SU-DHL-6 (cell line): ENCODE data around the gene KLHDC8A.

Experiments used
- H2AFZ ChIP-seq: fragments of 200-600 bp; sonication (generic); 2 replicates; pipeline ENCODE4 v1.6.1; 2014; ENCODE audit warnings: low read depth, mild to moderate bottlenecking, moderate library complexity, mixed read lengths, antibody characterized with exemption, low read length; ENCODE audit not compliant: severe bottlenecking
- H3F3A ChIP-seq: fragments of 200-600 bp; shearing (Covaris generic); 2 replicates; pipeline ENCODE4 v1.6.0; 2016; ENCODE audit warnings: antibody characterized with exemption, mild to moderate bottlenecking; ENCODE audit not compliant: insufficient read depth
- H3K27ac ChIP-seq: fragments of 200-600 bp; sonication (generic); 2 replicates; pipeline ENCODE4 v1.5.1; 2016; ENCODE audit warnings: low read depth, mild to moderate bottlenecking, low read length, moderate library complexity, mixed read lengths
- H3K27me3 ChIP-seq: fragments of 200-600 bp; sonication (generic), shearing (Covaris generic); 2 replicates; pipeline ENCODE4 v1.6.0; 2014; ENCODE audit warnings: mild to moderate bottlenecking, low read length
- H3K36me3 ChIP-seq: fragments of 200-600 bp; sonication (generic); 2 replicates; pipeline ENCODE4 v1.6.1; 2014; ENCODE audit warnings: mild to moderate bottlenecking, low read length, mixed read lengths
- H3K4me2 ChIP-seq: fragments of 300-600, 200-600 bp; shearing (Covaris generic), sonication (generic); 2 replicates; pipeline ENCODE4 v1.6.0; 2014; ENCODE audit warnings: low read length, low read depth, mild to moderate bottlenecking; ENCODE audit not compliant: poor library complexity, severe bottlenecking
- H3K4me3 ChIP-seq: fragments of 200-600 bp; sonication (generic); 2 replicates; pipeline ENCODE4 v1.5.1; 2014; ENCODE audit warnings: antibody characterized with exemption, low read length, mild to moderate bottlenecking, mixed read lengths; ENCODE audit not compliant: insufficient read depth, poor library complexity, severe bottlenecking
- H3K79me2 ChIP-seq: fragments of 200-600 bp; sonication (generic); 2 replicates; pipeline ENCODE4 v1.6.1; 2014; ENCODE audit warnings: mild to moderate bottlenecking, low read length, moderate library complexity; ENCODE audit not compliant: insufficient read depth
- H3K9ac ChIP-seq: fragments of 200-600 bp; sonication (generic); 2 replicates; pipeline ENCODE4 v1.7.0; 2014; ENCODE audit warnings: mild to moderate bottlenecking, low read length
- H3K9me2 ChIP-seq: fragments of 200-600 bp; sonication (generic); replicated peaks from 2 replicates; pipeline ENCODE4 v1.6.1; 2014; ENCODE audit warnings: low read length; ENCODE audit not compliant: insufficient read depth
- H3K9me3 ChIP-seq: fragments of 200-600 bp; sonication (generic); 2 replicates; pipeline ENCODE4 v1.6.1; 2014; ENCODE audit warnings: low read length, mixed read lengths; ENCODE audit not compliant: insufficient read depth
- H4K20me1 ChIP-seq: fragments of 200-600 bp; sonication (generic); 2 replicates; pipeline ENCODE4 v1.6.1; 2014; ENCODE audit warnings: low read depth, mild to moderate bottlenecking, antibody characterized with exemption, low read length, moderate library complexity, mixed read lengths
- CTCF ChIP-seq: fragments of 200-600 bp; sonication (generic); IDR thresholded peaks from one replicate; pipeline ENCODE4 v1.5.1; 2017; ENCODE audit warnings: antibody characterized with exemption, mild to moderate bottlenecking, low read length, moderate library complexity; ENCODE audit not compliant: insufficient read depth, poor library complexity, severe bottlenecking
- EZH2phosphoT487 ChIP-seq: fragments of 200-600 bp; sonication (generic), shearing (Covaris generic); conservative IDR thresholded peaks from 2 replicates; pipeline ENCODE4 v1.6.1; 2018; ENCODE audit warnings: mild to moderate bottlenecking, antibody characterized with exemption, low read length, moderate library complexity, mixed read lengths

KLHDC8A gene

GRCh38 chr1:205350124-205350523 is 6.6 kb downstream of the KLHDC8A start:
- no peaks in the 10 kb centered on the region for H3K79me2 ChIP-seq
- H4K20me1 ChIP-seq: no peaks in the 10 kb centered on the region
- H3F3A ChIP-seq: no peaks in the 10 kb centered on the region
- no peak overlapping the region for H3K4me3 ChIP-seq
- H3K9me2 ChIP-seq: no peaks in the 10 kb centered on the region
- no peak overlapping the region for H3K27ac ChIP-seq
- H3K9me3 ChIP-seq: no peaks in the 10 kb centered on the region
- H3K4me2 ChIP-seq: no peak overlapping the region
- no peak overlapping the region for H2AFZ ChIP-seq
- H3K9ac ChIP-seq: no peak overlapping the region
- no peaks in the 10 kb centered on the region for H3K36me3 ChIP-seq
- no peak for TF ChIP-seq CTCF
- no peak for TF ChIP-seq EZH2phosphoT487
- H3K27me3 ChIP-seq: no peaks in the 10 kb centered on the region

GRCh38 chr1:205348554-205349487 is 7.9 kb downstream of the KLHDC8A start:
- Histone ChIP-seq H3K4me2 (no peak overlapping the region), H2AFZ (no peak overlapping the region)

GRCh38 chr1:205346956-205347574 is 9.7 kb downstream of the KLHDC8A start:
- no peak overlapping the region for H3K27ac ChIP-seq

More at GRCh38 chr1:205348554-205349487, 7.9 kb downstream of the KLHDC8A start:
- Histone ChIP-seq H3K27me3 (no peaks in the 10 kb centered on the region), H3F3A (no peaks in the 10 kb centered on the region), H3K9me2 (no peaks in the 10 kb centered on the region), H3K4me3 (no peak overlapping the region), H3K27ac (no peak overlapping the region), H4K20me1 (no peaks in the 10 kb centered on the region), H3K9ac (no peak overlapping the region), H3K9me3 (no peaks in the 10 kb centered on the region), H3K36me3 (no peaks in the 10 kb centered on the region), H3K79me2 (no peaks in the 10 kb centered on the region)
- TF ChIP-seq CTCF (no peak), EZH2phosphoT487 (no peak)

More at GRCh38 chr1:205346956-205347574, 9.7 kb downstream of the KLHDC8A start:
- Histone ChIP-seq H3K4me3 (no peak overlapping the region), H2AFZ (no peak overlapping the region), H3K4me2 (no peak overlapping the region), H4K20me1 (no peaks in the 10 kb centered on the region), H3K9me3 (no peaks in the 10 kb centered on the region), H3K9ac (no peak overlapping the region), H3K79me2 (no peaks in the 10 kb centered on the region), H3K27me3 (no peaks in the 10 kb centered on the region), H3K9me2 (no peaks in the 10 kb centered on the region), H3K36me3 (no peaks in the 10 kb centered on the region), H3F3A (no peaks in the 10 kb centered on the region)
- TF ChIP-seq CTCF (no peak), EZH2phosphoT487 (no peak)
